ENCODE measurements around the gene UBXN6.

UBXN6 gene

GRCh38 chr19:4483385-4483784 is 25.8 kb upstream of the UBXN6 start:
- TF ChIP-seq CTCF (conservative IDR thresholded peaks at IDR 0.05; ENCODE audit: low read depth, low read length): no peak
- Histone ChIP-seq H3K27ac (no peak overlapping the region), H3K9ac (no peak overlapping the region), H4K20me1 (ENCODE audit: insufficient read depth) (no peaks in the 10 kb centered on the region), H3K27me3 (ENCODE audit: insufficient read depth, low read depth) (no peaks in the 10 kb centered on the region), H3K4me1 (ENCODE audit: low read depth, poor library complexity, severe bottlenecking) (no peaks in the 10 kb centered on the region), H3K36me3 (ENCODE audit: insufficient read depth) (no peaks in the 10 kb centered on the region), H3K79me2 (ENCODE audit: insufficient read depth, low read depth) (no peaks in the 10 kb centered on the region), H3K4me2 (no peak overlapping the region), H3K4me3 (IDR thresholded peaks at IDR 0.05; ENCODE audit: insufficient read depth, low read depth, low read length) (no peak overlapping the region), H2AFZ (ENCODE audit: low read depth) (no peak overlapping the region)

GRCh38 chr19:4482721-4483364 is 25.2 kb upstream of the UBXN6 start:
- TF ChIP-seq CTCF (conservative IDR thresholded peaks at IDR 0.05; ENCODE audit: low read depth, low read length): no peak
- no peak overlapping the region for H3K27ac ChIP-seq
- H3K36me3 ChIP-seq (ENCODE audit: insufficient read depth): no peaks in the 10 kb centered on the region
- H3K79me2 ChIP-seq (ENCODE audit: insufficient read depth, low read depth): no peaks in the 10 kb centered on the region
- H2AFZ ChIP-seq (ENCODE audit: low read depth): no peak overlapping the region
- no peak overlapping the region for H3K4me2 ChIP-seq
- no peak overlapping the region for H3K9ac ChIP-seq
- no peaks in the 10 kb centered on the region for H3K4me1 ChIP-seq (ENCODE audit: low read depth, poor library complexity, severe bottlenecking)
- no peaks in the 10 kb centered on the region for H3K27me3 ChIP-seq (ENCODE audit: insufficient read depth, low read depth)
- no peaks in the 10 kb centered on the region for H4K20me1 ChIP-seq (ENCODE audit: insufficient read depth)
- H3K4me3 ChIP-seq (IDR thresholded peaks at IDR 0.05; ENCODE audit: insufficient read depth, low read depth, low read length): no peak overlapping the region

GRCh38 chr19:4477034-4477801 is 19.6 kb upstream of the UBXN6 start:
- Histone ChIP-seq H3K9ac (no peak overlapping the region), H3K27me3 (ENCODE audit: insufficient read depth, low read depth) (no peaks in the 10 kb centered on the region), H4K20me1 (ENCODE audit: insufficient read depth) (no peaks in the 10 kb centered on the region), H3K79me2 (ENCODE audit: insufficient read depth, low read depth) (peaks cover 10% of the 10 kb centered on the region), H3K27ac (no peak overlapping the region), H3K4me1 (ENCODE audit: low read depth, poor library complexity, severe bottlenecking) (peaks cover 4% of the 10 kb centered on the region), H3K36me3 (ENCODE audit: insufficient read depth) (no peaks in the 10 kb centered on the region), H3K4me2 (no peak overlapping the region), H3K4me3 (IDR thresholded peaks at IDR 0.05; ENCODE audit: insufficient read depth, low read depth, low read length) (no peak overlapping the region), H2AFZ (ENCODE audit: low read depth) (no peak overlapping the region)
- no peak for TF ChIP-seq CTCF (conservative IDR thresholded peaks at IDR 0.05; ENCODE audit: low read depth, low read length)

- H4K20me1 ChIP-seq (ENCODE audit: insufficient read depth): no peaks in the 10 kb centered on the region
- no peaks in the 10 kb centered on the region for H3K36me3 ChIP-seq (ENCODE audit: insufficient read depth)
- H3K4me3 ChIP-seq (IDR thresholded peaks at IDR 0.05; ENCODE audit: insufficient read depth, low read depth, low read length): no peak overlapping the region
- H3K4me1 ChIP-seq (ENCODE audit: low read depth, poor library complexity, severe bottlenecking): peaks cover 4% of the 10 kb centered on the region
- TF ChIP-seq CTCF (conservative IDR thresholded peaks at IDR 0.05; ENCODE audit: low read depth, low read length): no peak
- H3K4me2 ChIP-seq: no peak overlapping the region
- peaks cover 10% of the 10 kb centered on the region for H3K79me2 ChIP-seq (ENCODE audit: insufficient read depth, low read depth)
- no peak overlapping the region for H3K9ac ChIP-seq
- H3K27me3 ChIP-seq (ENCODE audit: insufficient read depth, low read depth): no peaks in the 10 kb centered on the region
- H2AFZ ChIP-seq (ENCODE audit: low read depth): no peak overlapping the region
- H3K27ac ChIP-seq: no peak overlapping the region
Observed at GRCh38 chr19:4474514-4475022, 17.0 kb upstream of the UBXN6 start.
